A549 (cell line): ENCODE results near the gene AHNAK2. TPM values are rescaled to one million over a fixed set of nuclear protein-coding genes. Genes with fewer than 3 reads are reported as not detected.
A peak's percentile ranks its signal among the peaks of the same experiment; 100 is the strongest.

Experiments
- ATAC-seq, 2 experiments: fragments of 200-7000 bp in 1 of 2; fragments of >200 bp in 1 of 2; cut with Nextera tagmentation in 1 of 2; cut with Tn5 transposase in 1 of 2; 3 replicates each; pipeline versions ENCODE4 v1.8.0 to v1.9.1; 2018 to 2020; ENCODE audit warnings: mild to moderate bottlenecking in 1 of 2, moderate library complexity in 1 of 2
- CTCF ChIA-PET: fragments of 300-600 bp; sonication (Branson Sonifier 250); formaldehyde crosslinking; extraction: SDS; loops from one replicate; lab custom pipeline; 2021; ENCODE audit warnings: antibody characterized with exemption, inconsistent platforms; lab: Yijun Ruan, JAX
- POLR2A ChIA-PET: fragments of 350-600 bp; formaldehyde crosslinking; extraction: SDS; loops from one replicate; lab custom pipeline; 2021; ENCODE audit warnings: antibody characterized with exemption, inconsistent platforms; lab: Yijun Ruan, JAX
- DNase-seq, 2 experiments: peaks; one replicate each; pipeline versions ENCODE4 v3.0.0 to v3.0.0-alpha.2; 2011 to 2016; ENCODE audit warnings: low read depth in 1 of 2, low spot score in 1 of 2
- FAIRE-seq: peaks from 2 replicates; lab custom pipeline; 2011; peaks lifted over from hg19 to GRCh38; lab: Jason Lieb, UNC
- H3K27ac ChIP-seq, 2 experiments: fragments of >200 bp; sonication (Bioruptor Twin); formaldehyde crosslinking; 3 replicates each; pipeline ENCODE4 v1.5.1; 2016 to 2017
- H3K4me1 ChIP-seq: fragments of >200 bp; sonication (Bioruptor Twin); formaldehyde crosslinking; 3 replicates; pipeline ENCODE4 v1.6.1; 2016
- H3K4me2 ChIP-seq: fragments of >200 bp; sonication (Bioruptor Twin); formaldehyde crosslinking; 3 replicates; pipeline ENCODE4 v1.6.1; 2016
- H3K4me3 ChIP-seq: fragments of >200 bp; sonication (Bioruptor Twin); formaldehyde crosslinking; 3 replicates; pipeline ENCODE4 v1.5.1; 2016
- H3K9me3 ChIP-seq: fragments of >200 bp; sonication (Bioruptor Twin); formaldehyde crosslinking; 3 replicates; pipeline ENCODE4 v1.6.1; 2016
- CBX2 ChIP-seq: fragments of 200-600 bp; sonication (generic); IDR thresholded peaks from 2 replicates; pipeline ENCODE4 v1.6.1; 2016; ENCODE audit warnings: low read depth, mild to moderate bottlenecking, borderline replicate concordance
- CBX8 ChIP-seq: fragments of 200-600 bp; sonication (generic); IDR thresholded peaks from 2 replicates; pipeline ENCODE4 v1.6.1; 2016
- CEBPB ChIP-seq, 2 experiments: fragments of >200 bp in 1 of 2; sonication (Bioruptor Twin) in 1 of 2; formaldehyde crosslinking in 1 of 2; IDR thresholded peaks; 2 replicates each; pipeline ENCODE4 v1.6.1; 2012 to 2016
- CHD4 ChIP-seq: fragments of 200-600 bp; sonication (generic); IDR thresholded peaks from 2 replicates; pipeline ENCODE4 v1.6.1; 2016; ENCODE audit warnings: antibody characterized with exemption, mild to moderate bottlenecking, borderline replicate concordance
- EHF ChIP-seq: fragments of 250-450 bp; sonication (Bioruptor Pico); IDR thresholded peaks from 2 replicates; pipeline ENCODE4 v1.5.0; 2020; ENCODE audit warnings: mild to moderate bottlenecking
- EP300 ChIP-seq, 2 experiments: fragments of >200 bp; sonication (Bioruptor Twin); formaldehyde crosslinking; IDR thresholded peaks; 2 replicates in 1 of 2; 3 replicates in 1 of 2; pipeline ENCODE4 v1.6.1; 2016 to 2017
- FOSL2 ChIP-seq, 2 experiments: fragments of 450-650 bp in 1 of 2; fragments of >200 bp in 1 of 2; sonication (Bioruptor Twin) in 1 of 2; formaldehyde crosslinking; IDR thresholded peaks; 2 replicates each; pipeline versions ENCODE4 v1.5.0 to v1.6.1; 2016 to 2020; ENCODE audit warnings: mild to moderate bottlenecking in 1 of 2, moderate library complexity in 1 of 2
- GATA3 ChIP-seq: IDR thresholded peaks from 2 replicates; pipeline ENCODE4 v1.6.1; 2012; ENCODE audit warnings: borderline replicate concordance
- HEYL ChIP-seq: fragments of 250-450 bp; sonication (Bioruptor Pico); IDR thresholded peaks from 2 replicates; pipeline ENCODE4 v1.8.0; 2021; ENCODE audit warnings: mild to moderate bottlenecking, moderate library complexity
- HOXB13 ChIP-seq: fragments of 250-450 bp; sonication (Bioruptor Pico); IDR thresholded peaks from 2 replicates; pipeline ENCODE4 v1.5.0; 2020; ENCODE audit warnings: low read depth, mild to moderate bottlenecking, moderate library complexity
- HOXB5 ChIP-seq: fragments of 250-450 bp; sonication (Bioruptor Pico); IDR thresholded peaks from 2 replicates; pipeline ENCODE4 v1.5.0; 2020; ENCODE audit warnings: mild to moderate bottlenecking, moderate library complexity
- MAFK ChIP-seq: fragments of 450-650 bp; IDR thresholded peaks from 2 replicates; pipeline ENCODE4 v1.6.1; 2014; ENCODE audit not compliant: partially characterized antibody
- MAZ ChIP-seq: fragments of 150-350 bp; IDR thresholded peaks from 2 replicates; pipeline ENCODE4 v1.6.1; 2014; ENCODE audit warnings: antibody characterized with exemption, low read depth, low read length, borderline replicate concordance
- MYC ChIP-seq: IDR thresholded peaks from 2 replicates; pipeline ENCODE4 v1.6.1; 2012; ENCODE audit warnings: mild to moderate bottlenecking, inconsistent platforms, low read length, improper control_type of control experiment, borderline replicate concordance
- NFE2L2 ChIP-seq: fragments of 150-350 bp; conservative IDR thresholded peaks from 2 replicates; pipeline ENCODE4 v1.6.1; 2014; ENCODE audit warnings: low read length
- NPAS2 ChIP-seq: fragments of 250-450 bp; sonication (Bioruptor Pico); IDR thresholded peaks from 2 replicates; pipeline ENCODE4 v1.8.0; 2022; ENCODE audit warnings: mild to moderate bottlenecking, moderate library complexity, borderline replicate concordance
- PHF8 ChIP-seq: fragments of 200-600 bp; sonication (generic); IDR thresholded peaks from 2 replicates; pipeline ENCODE4 v1.6.1; 2016; ENCODE audit warnings: low read depth, mild to moderate bottlenecking, antibody characterized with exemption, moderate library complexity, borderline replicate concordance
- RAD21 ChIP-seq, 2 experiments: fragments of >200 bp in 1 of 2; sonication (Bioruptor Twin) in 1 of 2; formaldehyde crosslinking in 1 of 2; IDR thresholded peaks in 1 of 2; conservative IDR thresholded peaks in 1 of 2; 2 replicates in 1 of 2; 3 replicates in 1 of 2; pipeline ENCODE4 v1.6.1; 2012 to 2018; ENCODE audit warnings: inconsistent platforms in 1 of 2
- RARB ChIP-seq: fragments of 250-450 bp; sonication (Bioruptor Pico); IDR thresholded peaks from 2 replicates; pipeline ENCODE4 v1.8.0; 2021; ENCODE audit warnings: mild to moderate bottlenecking, moderate library complexity
- RCOR1 ChIP-seq: fragments of 150-350 bp; IDR thresholded peaks from 2 replicates; pipeline ENCODE4 v1.6.1; 2014; ENCODE audit warnings: antibody characterized with exemption, low read length, low read depth
- SMC3 ChIP-seq: fragments of >200 bp; sonication (Bioruptor Twin); formaldehyde crosslinking; IDR thresholded peaks from 3 replicates; pipeline ENCODE4 v1.6.1; 2018; ENCODE audit warnings: inconsistent platforms
- SREBF2 ChIP-seq: fragments of 450-650 bp; IDR thresholded peaks from 2 replicates; pipeline ENCODE4 v1.6.1; 2014; ENCODE audit warnings: mild to moderate bottlenecking, moderate library complexity
- TFCP2L1 ChIP-seq: fragments of 250-450 bp; sonication (Bioruptor Pico); IDR thresholded peaks from 2 replicates; pipeline ENCODE4 v1.5.0; 2021; ENCODE audit warnings: mild to moderate bottlenecking
- ZNF302 ChIP-seq: fragments of 250-450 bp; sonication (Bioruptor Pico); IDR thresholded peaks from 2 replicates; pipeline ENCODE4 v1.9.0; 2021; ENCODE audit warnings: inconsistent platforms, mild to moderate bottlenecking, moderate library complexity
- ZSCAN20 ChIP-seq: fragments of 250-450 bp; sonication (Bioruptor Pico); IDR thresholded peaks from 2 replicates; pipeline ENCODE4 v1.8.0; 2022; ENCODE audit warnings: mild to moderate bottlenecking, moderate library complexity
- WGBS: methylation state at CpG from one replicate; pipeline ENCODE4 v1.1.6; 2017; ENCODE audit errors: missing lambda C conversion rate; 5-methylcytosine and 5-hydroxymethylcytosine counted together
- polyA plus RNA-seq, 4 experiments: library from polyadenylated mRNA; depleted of rRNA in 3 of 4; stranded (reverse); fragments of >200 nt; fragmentation: RNase III in 1 of 4; extraction: RNeasy Plus Mini Kit Qiagen cat#74134 plus additional on column Dnase treatment in 1 of 4; gene quantifications; 2 replicates in 3 of 4; 3 replicates in 1 of 4; pipeline ENCODE4 v1.2.3, GENCODE V29; 2011 to 2017
- TF ChIP-seq, protein P1 (sequence below): IDR thresholded peaks from 2 replicates; pipeline ENCODE4 v1.6.1; 2012
- TF ChIP-seq, protein P2 (sequence below): IDR thresholded peaks from 2 replicates; pipeline ENCODE4 v1.6.1; 2012; ENCODE audit warnings: low read depth, borderline replicate concordance
- TF ChIP-seq, protein P3 (sequence below): fragments of 200-600 bp; sonication (generic); IDR thresholded peaks from 2 replicates; pipeline ENCODE4 v1.6.1; 2016; ENCODE audit warnings: antibody characterized with exemption, mild to moderate bottlenecking, moderate library complexity
- TF ChIP-seq, protein P4 (sequence below): IDR thresholded peaks from 2 replicates; pipeline ENCODE4 v1.6.1; 2012
- TF ChIP-seq, protein P5 (sequence below): fragments of >200 bp; sonication (Bioruptor Twin); formaldehyde crosslinking; IDR thresholded peaks from 3 replicates; pipeline ENCODE4 v1.6.1; 2016

AHNAK2 gene
- polyA plus RNA-seq, 2 of the 4 experiments (the other 2 are of a cell fraction), result 43.3 to 43.7 TPM

DNA sequence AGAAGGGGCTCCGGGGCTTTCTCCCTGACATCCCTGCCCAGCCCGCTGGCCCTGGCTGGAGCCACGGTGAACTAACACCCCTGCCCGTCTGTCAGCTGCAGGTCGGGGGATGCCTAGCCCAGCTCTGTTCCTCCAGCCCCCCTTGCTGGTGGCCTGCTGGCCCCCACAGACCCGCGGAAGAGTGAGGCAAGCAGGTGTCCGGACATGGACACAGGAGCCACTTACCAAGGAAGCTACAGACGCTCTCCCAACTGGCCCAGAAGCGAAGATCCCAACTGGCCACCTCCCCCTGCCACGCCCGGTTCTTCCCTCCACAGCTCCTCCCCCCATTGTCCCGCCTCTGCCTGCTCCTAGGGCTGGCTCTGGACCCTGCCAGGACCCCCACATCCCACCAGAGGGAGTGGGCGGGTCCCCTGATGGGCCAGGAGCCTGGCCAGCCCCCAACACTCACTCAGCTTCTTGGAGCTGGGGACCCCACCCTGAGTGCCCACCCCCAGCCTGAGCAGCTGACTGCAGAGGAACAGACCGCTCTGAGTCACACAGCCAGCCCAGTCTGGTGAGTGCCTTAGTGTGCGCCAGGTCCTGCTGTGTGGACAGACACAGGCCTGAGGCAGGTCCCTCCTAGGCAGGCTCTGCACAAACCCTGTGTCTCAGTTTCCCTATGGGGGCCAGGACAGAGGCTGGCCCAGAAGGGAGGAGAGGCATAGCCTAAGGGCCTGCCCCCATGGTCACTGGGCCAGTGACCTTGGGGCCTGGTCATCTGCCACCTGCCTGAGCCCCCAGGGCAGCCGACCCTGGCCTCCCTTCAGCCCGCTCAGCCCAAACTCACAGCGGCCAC is 7.7 kb downstream of the AHNAK2 start (continued):
- TF ChIP-seq, protein P1, sequence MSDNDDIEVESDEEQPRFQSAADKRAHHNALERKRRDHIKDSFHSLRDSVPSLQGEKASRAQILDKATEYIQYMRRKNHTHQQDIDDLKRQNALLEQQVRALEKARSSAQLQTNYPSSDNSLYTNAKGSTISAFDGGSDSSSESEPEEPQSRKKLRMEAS, result peak; percentile 52
- TF ChIP-seq MAFK (no peak), SMC3 (no peak), CHD4 (no peak), NPAS2 (CRISPR knock-in tag) (no peak), EP300 (IDR thresholded peaks at IDR 0.05) (no peak), ZNF302 (CRISPR knock-in tag) (no peak), ZSCAN20 (no peak), NFE2L2 (no peak), SREBF2 (no peak), CEBPB (IDR thresholded peaks at IDR 0.05) (no peak), MYC (0 out of 2 replicates have a peak, but pooled peaks have one; percentile 42), HEYL (0 out of 2 replicates have a peak, but pooled peaks have one; percentile 56), PHF8 (no peak)
- TF ChIP-seq, protein P2, sequence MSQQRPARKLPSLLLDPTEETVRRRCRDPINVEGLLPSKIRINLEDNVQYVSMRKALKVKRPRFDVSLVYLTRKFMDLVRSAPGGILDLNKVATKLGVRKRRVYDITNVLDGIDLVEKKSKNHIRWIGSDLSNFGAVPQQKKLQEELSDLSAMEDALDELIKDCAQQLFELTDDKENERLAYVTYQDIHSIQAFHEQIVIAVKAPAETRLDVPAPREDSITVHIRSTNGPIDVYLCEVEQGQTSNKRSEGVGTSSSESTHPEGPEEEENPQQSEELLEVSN, result no peak

DNA sequence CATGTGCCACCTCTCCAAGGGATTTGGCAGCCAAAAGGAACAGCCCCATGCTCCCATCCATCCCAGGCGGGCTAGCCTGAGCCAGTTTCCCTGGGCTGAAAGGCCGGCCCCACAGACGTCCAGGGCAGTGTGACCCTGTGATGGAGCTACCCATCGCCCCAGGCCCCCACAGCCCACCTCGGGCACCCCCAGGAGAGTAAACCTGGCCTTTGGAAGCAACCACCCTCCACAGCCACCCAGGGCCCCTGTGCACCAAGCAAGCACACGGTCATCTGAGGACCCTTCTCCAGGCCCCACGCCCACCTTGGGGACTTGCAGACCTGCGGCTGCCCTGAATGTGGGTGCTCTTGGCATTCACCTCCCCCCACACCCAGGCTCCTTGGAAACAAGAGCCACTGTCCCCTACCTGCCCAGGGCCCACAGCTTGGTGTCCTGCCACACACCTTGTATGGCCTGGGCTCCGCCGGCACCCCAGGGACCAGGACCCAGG is 8.4 kb downstream of the AHNAK2 start:
- POLR2A ChIA-PET, result interaction anchor here (0.8 to 2.3 kb wide), 13 partner anchors 11 to 219 kb away, joined by 3 to 22 read pairs (median 5); partner anchors contain the start of genes CDCA4 and CLBA1
- no peak for ATAC-seq
- peak overlapping the region; percentile 67 for H3K4me3 ChIP-seq
- H3K9me3 ChIP-seq, result no peaks in the 10 kb centered on the region
- 33% methylated on average over 4 of the region's 10 CpGs for WGBS
- TF ChIP-seq MAZ (no peak), MYC (no peak), FOSL2 (IDR thresholded peaks at IDR 0.05) (no peak), FOSL2 (CRISPR knock-in tag; IDR thresholded peaks at IDR 0.05) (no peak), CBX2 (no peak), SMC3 (no peak), EHF (CRISPR knock-in tag) (no peak), TFCP2L1 (no peak), HOXB13 (CRISPR knock-in tag) (no peak), RCOR1 (no peak), ZSCAN20 (no peak), HOXB5 (CRISPR knock-in tag) (no peak), CBX8 (no peak), RARB (CRISPR knock-in tag) (no peak), RAD21 (conservative IDR thresholded peaks at IDR 0.05 in 1 of 2, IDR thresholded peaks at IDR 0.05 in 1 of 2) (no peak), GATA3 (no peak)
- TF ChIP-seq, protein P3, sequence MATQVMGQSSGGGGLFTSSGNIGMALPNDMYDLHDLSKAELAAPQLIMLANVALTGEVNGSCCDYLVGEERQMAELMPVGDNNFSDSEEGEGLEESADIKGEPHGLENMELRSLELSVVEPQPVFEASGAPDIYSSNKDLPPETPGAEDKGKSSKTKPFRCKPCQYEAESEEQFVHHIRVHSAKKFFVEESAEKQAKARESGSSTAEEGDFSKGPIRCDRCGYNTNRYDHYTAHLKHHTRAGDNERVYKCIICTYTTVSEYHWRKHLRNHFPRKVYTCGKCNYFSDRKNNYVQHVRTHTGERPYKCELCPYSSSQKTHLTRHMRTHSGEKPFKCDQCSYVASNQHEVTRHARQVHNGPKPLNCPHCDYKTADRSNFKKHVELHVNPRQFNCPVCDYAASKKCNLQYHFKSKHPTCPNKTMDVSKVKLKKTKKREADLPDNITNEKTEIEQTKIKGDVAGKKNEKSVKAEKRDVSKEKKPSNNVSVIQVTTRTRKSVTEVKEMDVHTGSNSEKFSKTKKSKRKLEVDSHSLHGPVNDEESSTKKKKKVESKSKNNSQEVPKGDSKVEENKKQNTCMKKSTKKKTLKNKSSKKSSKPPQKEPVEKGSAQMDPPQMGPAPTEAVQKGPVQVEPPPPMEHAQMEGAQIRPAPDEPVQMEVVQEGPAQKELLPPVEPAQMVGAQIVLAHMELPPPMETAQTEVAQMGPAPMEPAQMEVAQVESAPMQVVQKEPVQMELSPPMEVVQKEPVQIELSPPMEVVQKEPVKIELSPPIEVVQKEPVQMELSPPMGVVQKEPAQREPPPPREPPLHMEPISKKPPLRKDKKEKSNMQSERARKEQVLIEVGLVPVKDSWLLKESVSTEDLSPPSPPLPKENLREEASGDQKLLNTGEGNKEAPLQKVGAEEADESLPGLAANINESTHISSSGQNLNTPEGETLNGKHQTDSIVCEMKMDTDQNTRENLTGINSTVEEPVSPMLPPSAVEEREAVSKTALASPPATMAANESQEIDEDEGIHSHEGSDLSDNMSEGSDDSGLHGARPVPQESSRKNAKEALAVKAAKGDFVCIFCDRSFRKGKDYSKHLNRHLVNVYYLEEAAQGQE, result no peak
- TF ChIP-seq, protein P4, sequence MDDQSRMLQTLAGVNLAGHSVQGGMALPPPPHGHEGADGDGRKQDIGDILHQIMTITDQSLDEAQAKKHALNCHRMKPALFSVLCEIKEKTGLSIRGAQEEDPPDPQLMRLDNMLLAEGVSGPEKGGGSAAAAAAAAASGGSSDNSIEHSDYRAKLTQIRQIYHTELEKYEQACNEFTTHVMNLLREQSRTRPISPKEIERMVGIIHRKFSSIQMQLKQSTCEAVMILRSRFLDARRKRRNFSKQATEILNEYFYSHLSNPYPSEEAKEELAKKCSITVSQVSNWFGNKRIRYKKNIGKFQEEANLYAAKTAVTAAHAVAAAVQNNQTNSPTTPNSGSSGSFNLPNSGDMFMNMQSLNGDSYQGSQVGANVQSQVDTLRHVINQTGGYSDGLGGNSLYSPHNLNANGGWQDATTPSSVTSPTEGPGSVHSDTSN, result no peak
- TF ChIP-seq, protein P1, result no peak
- TF ChIP-seq, protein P5, sequence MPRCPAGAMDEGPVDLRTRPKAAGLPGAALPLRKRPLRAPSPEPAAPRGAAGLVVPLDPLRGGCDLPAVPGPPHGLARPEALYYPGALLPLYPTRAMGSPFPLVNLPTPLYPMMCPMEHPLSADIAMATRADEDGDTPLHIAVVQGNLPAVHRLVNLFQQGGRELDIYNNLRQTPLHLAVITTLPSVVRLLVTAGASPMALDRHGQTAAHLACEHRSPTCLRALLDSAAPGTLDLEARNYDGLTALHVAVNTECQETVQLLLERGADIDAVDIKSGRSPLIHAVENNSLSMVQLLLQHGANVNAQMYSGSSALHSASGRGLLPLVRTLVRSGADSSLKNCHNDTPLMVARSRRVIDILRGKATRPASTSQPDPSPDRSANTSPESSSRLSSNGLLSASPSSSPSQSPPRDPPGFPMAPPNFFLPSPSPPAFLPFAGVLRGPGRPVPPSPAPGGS, result no peak
- H3K4me1 ChIP-seq, result peaks cover 77% of the 10 kb centered on the region
- CTCF ChIA-PET, result interaction anchor here (0.6 to 8.7 kb wide), 16 partner anchors 10 to 200 kb away, joined by 3 to 86 read pairs (median 4); partner anchors contain the start of gene CLBA1
- DNase-seq, result no peak
- peak overlapping the region; percentile 97 to 99 for H3K27ac ChIP-seq
- FAIRE-seq, result no peak
- H3K4me2 ChIP-seq, result peak overlapping the region; percentile 97
